SH-SY5Y (cell line): ENCODE results near the gene PRR14L.

ENCODE experiments used
- GATA2 ChIP-seq: IDR thresholded peaks from 2 replicates; pipeline ENCODE4 v1.6.1; 2011; ENCODE audit warnings: mild to moderate bottlenecking, low read depth, low read length
- GATA3 ChIP-seq: IDR thresholded peaks from 2 replicates; pipeline ENCODE4 v1.6.1; 2011; ENCODE audit warnings: low read depth, mild to moderate bottlenecking, low read length, moderate library complexity

DNA sequence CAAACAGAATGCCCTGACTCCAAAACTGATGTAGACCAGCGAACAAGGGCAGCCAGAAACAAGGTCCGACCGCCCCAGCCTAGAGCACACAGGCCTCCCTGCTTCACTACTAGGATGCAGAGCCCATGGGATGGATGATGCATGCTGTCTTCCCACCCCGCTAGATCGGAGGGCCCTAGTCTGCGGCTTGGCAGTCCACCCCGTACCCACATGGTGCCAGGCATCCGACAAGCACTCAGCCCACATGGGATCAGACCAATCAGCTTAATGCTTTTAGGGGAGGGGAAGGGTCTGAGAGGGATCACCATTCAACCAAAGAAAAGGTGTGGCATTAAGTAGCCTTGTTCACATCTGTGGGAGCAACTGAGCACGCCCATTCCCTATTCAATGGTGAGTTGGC lies 118.5 kb downstream of the PRR14L start:
- TF ChIP-seq GATA2 (no peak), GATA3 (no peak)
